Measurements from ENCODE around the gene SPATS1.

GRCh38 chr6:44316481-44316880 is 26.0 kb upstream of the SPATS1 start:
- TF ChIP-seq CTCF (IDR thresholded peaks at IDR 0.05) (no peak), EZH2 (IDR thresholded peaks at IDR 0.05) (no peak)

Measured in neural progenitor cell (in vitro differentiated cells).